SK-N-MC (cell line): ENCODE measurements around the gene ACOT13.

Source experiments
- EZH2 ChIP-seq: fragments of 200-600 bp; sonication (generic); IDR thresholded peaks from one replicate; pipeline ENCODE4 v1.6.1; 2017; ENCODE audit warnings: antibody characterized with exemption
- FOXP2 ChIP-seq: optimal IDR thresholded peaks from 2 replicates; pipeline ENCODE3; 2011; ENCODE audit warnings: mild to moderate bottlenecking, moderate library complexity; ENCODE audit not compliant: insufficient read depth; ENCODE audit errors: extremely low read length, control extremely low read depth
- POLR2AphosphoS5 ChIP-seq: IDR thresholded peaks from 2 replicates; pipeline ENCODE4 v1.6.1; 2012; ENCODE audit warnings: mild to moderate bottlenecking, low read depth, low read length, borderline replicate concordance

DNA sequence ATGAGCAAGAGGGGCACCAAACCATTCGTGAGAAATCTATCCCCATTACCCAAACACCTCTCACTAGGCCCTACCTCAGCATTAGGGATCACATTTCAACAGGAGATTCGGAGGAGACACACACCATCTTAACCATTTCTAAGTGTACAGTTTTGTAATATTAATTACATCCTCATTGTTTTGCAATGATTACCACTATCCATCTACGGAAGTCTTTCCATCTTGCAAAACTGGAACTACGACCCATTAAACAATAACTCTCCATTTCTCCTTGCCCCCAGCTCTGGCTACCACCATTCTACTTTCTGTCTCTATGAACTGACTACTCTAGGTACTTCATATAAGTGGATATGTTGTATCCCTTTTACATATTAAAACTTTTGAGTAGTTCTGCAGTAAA lies 20.1 kb downstream of the ACOT13 start:
- TF ChIP-seq EZH2 (no peak), POLR2AphosphoS5 (no peak), FOXP2 (no peak)
